ENCODE data around the gene KDM5B. TPM values are rescaled to one million over a fixed set of nuclear protein-coding genes. Genes with fewer than 3 reads are reported as not detected.

KDM5B gene
- total RNA-seq, 1 experiment from 2014 or later, result 44.6 TPM

GRCh38 chr1:202801175-202801574, 7.0 kb downstream of the KDM5B start:
- Histone ChIP-seq H4K20me1 (ENCODE audit: insufficient read depth) (no peaks in the 10 kb centered on the region), H2AFZ (ENCODE audit: low read depth, low read length, poor library complexity, severe bottlenecking) (no peak overlapping the region), H3K79me2 (ENCODE audit: insufficient read depth, low read length) (peaks cover 36% of the 10 kb centered on the region), H3K4me2 (ENCODE audit: low read length) (no peak overlapping the region), H3K27ac (ENCODE audit: low read depth, low read length) (no peak overlapping the region), H3K4me1 (ENCODE audit: control insufficient read depth in 1 of 2, insufficient read depth in 2 of 2, low read length in 2 of 2) (peaks cover 28 to 42% of the 10 kb centered on the region in 2 experiments), H3K36me3 (ENCODE audit: control insufficient read depth in 1 of 2, insufficient read depth in 2 of 2, low read length in 2 of 2) (no peaks in the 10 kb centered on the region), H3K9me3 (ENCODE audit: control insufficient read depth in 1 of 2, insufficient read depth in 1 of 2, low read depth in 1 of 2, low read length in 2 of 2) (no peaks in the 10 kb centered on the region), H3K9me2 (ENCODE audit: insufficient read depth) (no peaks in the 10 kb centered on the region), H3K9ac (ENCODE audit: low read length) (no peak overlapping the region), H3K27me3 (ENCODE audit: insufficient read depth, low read length) (no peaks in the 10 kb centered on the region), H3K4me3 (replicated peaks in 1 of 2; ENCODE audit: low read depth in 1 of 2, low read length in 2 of 2) (no peak overlapping the region)
- DNase-seq (ENCODE audit: low read depth, low spot score) (no peak), ATAC-seq (no peak)
- RAD21 ChIA-PET (ENCODE audit: low non-redundant PET in 1 of 2, low total read pairs in 2 of 2, uncharacterized antibody in 2 of 2, unreplicated experiment in 2 of 2), result no interaction called here
- intact Hi-C loops (cut with micrococcal nuclease), result no loop called here
- POLR2A ChIA-PET, result no interaction called here
- TF ChIP-seq ZNF274 (IDR thresholded peaks at IDR 0.05; ENCODE audit: low read depth, low read length), result no peak
- TF ChIP-seq SIN3A (IDR thresholded peaks at IDR 0.05; ENCODE audit: low read depth), result no peak
- no peak for TF ChIP-seq ZFX (IDR thresholded peaks at IDR 0.05)
- TF ChIP-seq ATF3 (IDR thresholded peaks at IDR 0.05), result no peak
- no peak for TF ChIP-seq MAX (IDR thresholded peaks at IDR 0.05)
- no peak for TF ChIP-seq SRF (IDR thresholded peaks at IDR 0.05; ENCODE audit: low read depth)
- TF ChIP-seq JUND (IDR thresholded peaks at IDR 0.05), result no peak
- no peak for TF ChIP-seq SP1 (IDR thresholded peaks at IDR 0.05; ENCODE audit: low read depth)
- TF ChIP-seq FOSL1 (IDR thresholded peaks at IDR 0.05; ENCODE audit: low read depth), result no peak
- no peak for TF ChIP-seq YY1 (IDR thresholded peaks at IDR 0.05; ENCODE audit: extremely low read depth, insufficient replicate concordance, low read depth, low read length)
- no peak for TF ChIP-seq CEBPB (IDR thresholded peaks at IDR 0.05; ENCODE audit: low read depth)
- BruUV-seq (replicated peaks), result no TSS peak
- CTCF ChIA-PET, result no interaction called here

- no peaks in the 10 kb centered on the region for H3K9me2 ChIP-seq (ENCODE audit: insufficient read depth)
- no peaks in the 10 kb centered on the region for H4K20me1 ChIP-seq (ENCODE audit: insufficient read depth)
- DNase-seq (ENCODE audit: low read depth, low spot score), result no peak
- H3K9ac ChIP-seq (ENCODE audit: low read length), result no peak overlapping the region
- BruUV-seq (replicated peaks), result no TSS peak
- RAD21 ChIA-PET (ENCODE audit: low non-redundant PET in 1 of 2, low total read pairs in 2 of 2, uncharacterized antibody in 2 of 2, unreplicated experiment in 2 of 2), result no interaction called here
- no peaks in the 10 kb centered on the region for H3K36me3 ChIP-seq (ENCODE audit: control insufficient read depth in 1 of 2, insufficient read depth in 2 of 2, low read length in 2 of 2)
- H3K27ac ChIP-seq (ENCODE audit: low read depth, low read length), result no peak overlapping the region
- H3K4me2 ChIP-seq (ENCODE audit: low read length), result no peak overlapping the region
- peaks cover 28 to 38% of the 10 kb centered on the region in 2 experiments for H3K4me1 ChIP-seq (ENCODE audit: control insufficient read depth in 1 of 2, insufficient read depth in 2 of 2, low read length in 2 of 2)
- H3K9me3 ChIP-seq (ENCODE audit: control insufficient read depth in 1 of 2, insufficient read depth in 1 of 2, low read depth in 1 of 2, low read length in 2 of 2), result no peaks in the 10 kb centered on the region
- peaks cover 31% of the 10 kb centered on the region for H3K79me2 ChIP-seq (ENCODE audit: insufficient read depth, low read length)
- no peaks in the 10 kb centered on the region for H3K27me3 ChIP-seq (ENCODE audit: insufficient read depth, low read length)
- no peak for ATAC-seq
- TF ChIP-seq ZNF274 (IDR thresholded peaks at IDR 0.05; ENCODE audit: low read depth, low read length) (no peak), ELF1 (IDR thresholded peaks at IDR 0.05; ENCODE audit: borderline replicate concordance, low read depth) (no peak), JUND (IDR thresholded peaks at IDR 0.05) (no peak), TCF7L2 (IDR thresholded peaks at IDR 0.05; ENCODE audit: borderline replicate concordance, extremely low read depth, insufficient read depth, insufficient read length) (no peak), RAD21 (IDR thresholded peaks at IDR 0.05; ENCODE audit: low read depth) (no peak), EGR1 (IDR thresholded peaks at IDR 0.05; ENCODE audit: low read depth) (no peak), EZH2 (IDR thresholded peaks at IDR 0.05) (no peak), CBX3 (IDR thresholded peaks at IDR 0.05; ENCODE audit: low read depth) (no peak), MAX (IDR thresholded peaks at IDR 0.05) (no peak), FOSL1 (IDR thresholded peaks at IDR 0.05; ENCODE audit: low read depth) (no peak), POLR2AphosphoS5 (IDR thresholded peaks at IDR 0.05; ENCODE audit: low read depth, low read length) (no peak), POLR2A (IDR thresholded peaks at IDR 0.05; ENCODE audit: borderline replicate concordance, extremely low read depth, insufficient read depth, insufficient read length) (no peak), EZH2phosphoT487 (IDR thresholded peaks at IDR 0.05; ENCODE audit: borderline replicate concordance) (no peak), SRF (IDR thresholded peaks at IDR 0.05; ENCODE audit: low read depth) (no peak)
- POLR2A ChIA-PET, result no interaction called here
- intact Hi-C loops (cut with micrococcal nuclease), result no loop called here
- CTCF ChIA-PET, result no interaction called here
- no peak overlapping the region for H2AFZ ChIP-seq (ENCODE audit: low read depth, low read length, poor library complexity, severe bottlenecking)
- H3K4me3 ChIP-seq (replicated peaks in 1 of 2; ENCODE audit: low read depth in 1 of 2, low read length in 2 of 2), result no peak overlapping the region
Observed at GRCh38 chr1:202800742-202801141, 7.5 kb downstream of the KDM5B start.

All from HCT116 (cell line).